HG03064 (cell line): ENCODE results near the gene GNB4.

Experiments used
- ATAC-seq: cut with Tn5 transposase; IDR thresholded peaks from one replicate; pipeline ENCODE4 v1.9.1; 2021; ENCODE audit warnings: low read depth; ENCODE audit not compliant: unreplicated experiment

GNB4 gene

DNA sequence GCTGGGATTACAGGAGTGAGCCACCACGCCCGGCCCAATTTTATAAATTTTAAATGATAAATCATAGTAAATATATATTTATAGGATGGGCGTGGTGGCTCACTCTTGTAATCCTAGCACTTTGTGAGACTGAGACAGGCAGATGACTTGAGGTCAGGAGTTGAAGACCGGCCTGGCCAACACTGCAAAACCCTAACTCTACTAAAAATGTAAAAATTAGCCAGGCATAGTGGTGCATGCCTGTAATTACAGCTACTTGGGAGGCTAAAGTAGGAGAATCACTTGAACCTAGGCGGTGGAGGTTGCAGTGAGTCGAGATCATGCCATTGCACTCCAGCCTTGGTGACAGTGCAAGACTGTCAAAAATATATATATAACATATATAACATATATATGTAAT lies 77.3 kb downstream of the GNB4 start:
- no peak for ATAC-seq

DNA sequence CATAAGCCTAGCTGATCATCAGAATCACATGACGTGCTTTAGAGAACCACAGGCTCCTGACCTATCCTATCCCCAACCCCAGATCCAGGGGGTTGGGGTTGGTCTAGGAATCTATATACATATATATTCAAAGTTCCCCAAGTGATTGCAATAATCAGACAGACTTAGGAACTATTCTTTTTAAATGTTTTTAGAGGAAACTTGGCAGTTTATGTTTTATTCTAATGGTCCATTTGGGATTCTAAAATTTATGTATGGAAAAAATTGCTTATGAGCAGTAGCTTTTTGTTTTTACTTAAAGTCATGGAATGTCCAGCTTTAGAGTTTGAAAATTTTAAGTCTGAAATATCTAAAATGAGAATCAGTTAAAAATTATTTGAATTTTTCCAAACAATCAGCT lies 81.6 kb downstream of the GNB4 start:
- ATAC-seq: no peak

DNA sequence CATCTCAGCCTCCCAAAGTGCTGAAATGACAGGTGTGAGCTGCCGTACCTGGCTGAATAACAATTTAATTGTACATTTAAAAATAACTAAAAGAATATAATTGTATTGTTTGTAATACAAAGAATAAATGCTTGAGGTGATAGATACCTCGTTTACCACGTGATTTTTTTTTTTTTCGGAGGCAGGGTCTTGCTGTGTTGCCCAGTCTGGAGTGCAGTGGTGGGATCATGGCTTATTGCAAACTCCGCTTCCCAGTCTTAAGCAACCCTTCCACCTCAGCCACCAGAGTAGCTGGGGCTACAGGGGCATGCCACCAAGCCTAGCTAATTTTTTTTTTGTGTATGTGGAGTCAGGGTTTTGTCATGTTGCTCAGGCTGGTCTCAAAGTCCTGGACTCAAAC lies 87.9 kb downstream of the GNB4 start:
- no peak for ATAC-seq

GRCh38 chr3:179355996-179356395 lies 95.3 kb downstream of the GNB4 start:
- no peak for ATAC-seq

DNA sequence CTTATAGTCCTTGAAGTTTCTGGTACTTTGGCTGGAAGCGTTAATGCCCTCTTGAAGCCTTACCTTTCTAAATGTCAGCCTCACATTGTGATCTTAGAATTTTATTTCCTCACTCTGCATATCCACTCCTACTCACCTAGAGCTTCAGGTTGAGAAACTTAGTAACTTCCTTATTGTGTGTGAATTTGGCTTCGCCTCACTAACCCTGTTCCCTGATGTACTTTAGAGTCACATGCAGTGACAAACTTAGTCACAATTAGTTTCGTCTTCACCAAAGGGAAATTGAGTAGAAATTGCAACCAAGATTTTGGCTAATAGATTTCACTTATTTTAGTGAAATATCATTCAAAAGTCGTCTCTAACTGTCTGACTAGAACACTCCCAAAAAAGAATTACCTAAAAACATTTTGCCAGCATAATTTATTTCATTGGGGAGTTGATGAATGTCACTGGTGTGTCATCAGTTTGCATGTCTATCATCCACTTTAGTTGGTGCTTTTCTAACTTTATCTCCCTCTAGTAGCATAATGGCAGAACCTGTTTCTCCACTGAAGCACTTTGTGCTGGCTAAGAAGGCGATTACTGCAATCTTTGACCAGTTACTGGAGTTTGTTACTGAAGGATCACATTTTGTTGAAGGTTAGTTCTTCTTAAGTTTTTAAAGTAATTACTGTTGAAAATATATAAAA lies 102.8 kb downstream of the GNB4 start:
- ATAC-seq: peak; percentile 76

DNA sequence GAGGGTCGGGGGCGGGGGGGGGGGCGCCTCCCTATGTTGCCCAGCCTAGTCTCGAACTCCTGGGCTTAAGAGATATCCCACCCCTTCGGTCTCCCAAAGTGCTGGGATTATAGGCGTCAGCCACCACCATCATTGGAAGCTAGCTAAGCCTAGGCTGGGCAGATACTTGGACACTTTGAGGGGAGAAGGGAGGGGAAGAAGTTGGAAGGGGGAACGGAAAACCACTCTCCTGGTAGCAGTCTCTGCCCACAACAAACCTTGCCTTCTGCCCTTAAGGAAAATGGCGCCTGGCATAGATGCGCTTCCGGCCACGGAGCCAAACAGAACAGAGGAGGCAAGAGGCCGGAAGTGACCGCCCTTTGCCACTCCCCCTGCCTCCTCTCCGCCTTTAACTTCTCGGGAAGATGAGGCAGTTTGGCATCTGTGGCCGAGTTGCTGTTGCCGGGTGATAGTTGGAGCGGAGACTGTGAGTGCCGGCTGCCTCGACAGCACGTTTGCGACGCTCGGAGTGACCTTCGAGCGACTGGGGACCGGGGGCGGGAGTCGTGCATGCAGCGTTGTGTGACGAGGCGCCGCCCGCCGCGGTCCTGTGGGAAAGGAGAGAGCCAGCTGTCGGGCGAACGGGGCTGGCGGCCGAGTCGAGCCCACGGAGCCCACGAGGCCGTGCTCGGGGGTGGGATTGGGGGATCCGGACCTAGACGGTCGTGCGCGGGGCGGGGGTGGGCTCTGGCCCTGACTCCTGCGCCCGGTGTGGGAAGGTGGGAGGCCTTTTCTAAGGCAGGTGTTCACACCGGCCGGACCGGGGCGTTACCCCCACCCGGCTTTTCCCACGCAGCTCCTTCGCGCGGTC lies 103.7 kb downstream of the GNB4 start, which contains the start of gene MFN1:
MFN1 (plus strand) TSS at position 365 of the 850 bp plus-strand sequence. CDS start 1,143 bp downstream, outside the sequence.
- ATAC-seq: peak; percentile 87
